ENCODE data around the gene CSMD2.

DNA sequence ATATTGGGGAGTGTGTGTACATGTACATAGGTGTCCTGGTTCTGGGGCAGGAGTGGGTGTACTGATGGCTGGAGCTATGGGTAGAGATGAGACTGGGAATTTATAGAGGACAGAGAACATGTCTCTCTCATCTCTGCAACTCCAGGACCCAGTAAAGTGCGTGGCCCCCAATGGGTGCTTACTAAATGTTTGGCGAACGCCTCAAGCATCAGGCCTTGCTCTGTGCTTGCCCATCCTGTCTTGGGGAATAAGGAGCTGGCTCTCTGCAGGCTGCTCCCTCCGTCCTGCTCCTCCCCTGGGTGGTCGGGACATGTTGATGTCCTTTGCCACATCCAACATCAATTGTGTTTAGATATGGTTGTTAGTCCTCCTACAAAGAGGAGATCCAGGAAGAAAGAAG is 530.9 kb downstream of the CSMD2 start:
- TF ChIP-seq, protein P1, sequence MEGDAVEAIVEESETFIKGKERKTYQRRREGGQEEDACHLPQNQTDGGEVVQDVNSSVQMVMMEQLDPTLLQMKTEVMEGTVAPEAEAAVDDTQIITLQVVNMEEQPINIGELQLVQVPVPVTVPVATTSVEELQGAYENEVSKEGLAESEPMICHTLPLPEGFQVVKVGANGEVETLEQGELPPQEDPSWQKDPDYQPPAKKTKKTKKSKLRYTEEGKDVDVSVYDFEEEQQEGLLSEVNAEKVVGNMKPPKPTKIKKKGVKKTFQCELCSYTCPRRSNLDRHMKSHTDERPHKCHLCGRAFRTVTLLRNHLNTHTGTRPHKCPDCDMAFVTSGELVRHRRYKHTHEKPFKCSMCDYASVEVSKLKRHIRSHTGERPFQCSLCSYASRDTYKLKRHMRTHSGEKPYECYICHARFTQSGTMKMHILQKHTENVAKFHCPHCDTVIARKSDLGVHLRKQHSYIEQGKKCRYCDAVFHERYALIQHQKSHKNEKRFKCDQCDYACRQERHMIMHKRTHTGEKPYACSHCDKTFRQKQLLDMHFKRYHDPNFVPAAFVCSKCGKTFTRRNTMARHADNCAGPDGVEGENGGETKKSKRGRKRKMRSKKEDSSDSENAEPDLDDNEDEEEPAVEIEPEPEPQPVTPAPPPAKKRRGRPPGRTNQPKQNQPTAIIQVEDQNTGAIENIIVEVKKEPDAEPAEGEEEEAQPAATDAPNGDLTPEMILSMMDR (conservative IDR thresholded peaks at IDR 0.05; ENCODE audit: low read length) = no peak
- TF ChIP-seq EZH2phosphoT487 (IDR thresholded peaks at IDR 0.05; ENCODE audit: borderline replicate concordance) = no peak
